ENCODE measurements around the gene OR1Q1. TPM values are rescaled to one million over a fixed set of nuclear protein-coding genes. Genes with fewer than 3 reads are reported as not detected.

The OR1Q1 gene, protein sequence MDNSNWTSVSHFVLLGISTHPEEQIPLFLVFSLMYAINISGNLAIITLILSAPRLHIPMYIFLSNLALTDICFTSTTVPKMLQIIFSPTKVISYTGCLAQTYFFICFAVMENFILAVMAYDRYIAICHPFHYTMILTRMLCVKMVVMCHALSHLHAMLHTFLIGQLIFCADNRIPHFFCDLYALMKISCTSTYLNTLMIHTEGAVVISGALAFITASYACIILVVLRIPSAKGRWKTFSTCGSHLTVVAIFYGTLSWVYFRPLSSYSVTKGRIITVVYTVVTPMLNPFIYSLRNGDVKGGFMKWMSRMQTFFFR
- total RNA-seq (2014; rRNA removed; shearing (Covaris generic)): not detected in 2 replicates

DNA sequence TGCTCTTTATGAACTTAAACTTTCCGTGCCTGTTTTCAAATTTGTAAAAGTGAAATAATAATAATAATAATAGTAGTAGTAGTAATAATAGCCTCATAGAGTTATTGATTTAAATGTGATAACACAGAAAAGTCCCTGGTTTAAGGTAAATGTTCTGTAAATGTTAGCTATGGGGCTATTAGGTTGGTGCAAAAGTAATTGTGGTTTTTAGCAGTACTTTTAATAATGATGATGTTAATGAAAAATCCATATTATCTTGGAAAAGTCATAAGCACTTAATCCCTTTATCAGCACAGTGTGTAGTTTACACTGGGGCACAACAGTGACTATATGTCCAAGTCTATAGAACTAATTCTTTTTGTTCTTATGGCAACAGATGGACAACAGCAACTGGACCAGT is at the start of gene OR1Q1:
Gene OR1Q1, plus strand, starts transcription at position 377 of the 400 bp plus-strand sequence. Its CDS starts 0 bp downstream, at position 377.

DNA sequence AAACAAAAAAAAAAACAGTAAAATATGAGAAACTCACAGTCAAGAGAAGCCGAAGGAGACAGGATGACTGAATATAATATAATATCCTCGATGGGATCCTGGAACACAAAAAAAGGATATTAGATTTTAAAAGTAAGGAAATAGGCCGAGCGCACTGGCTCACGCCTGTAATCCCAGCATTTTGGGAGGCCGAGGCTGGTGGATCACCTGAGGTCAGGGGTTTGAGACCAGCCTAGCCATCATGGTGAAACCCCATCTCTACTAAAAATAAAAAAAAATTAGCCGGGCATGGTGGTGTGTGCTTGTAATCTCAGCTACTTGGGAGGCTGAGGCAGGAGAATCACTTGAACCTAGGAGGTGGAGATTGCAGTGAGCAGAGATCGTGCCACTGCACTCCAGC is 31.3 kb upstream of the OR1Q1 start, which contains the start of gene OR1L8:
Gene OR1L8, minus strand, starts transcription at position 101 of the 400 bp plus-strand sequence. CDS start 14,907 bp downstream, outside the sequence.

DNA sequence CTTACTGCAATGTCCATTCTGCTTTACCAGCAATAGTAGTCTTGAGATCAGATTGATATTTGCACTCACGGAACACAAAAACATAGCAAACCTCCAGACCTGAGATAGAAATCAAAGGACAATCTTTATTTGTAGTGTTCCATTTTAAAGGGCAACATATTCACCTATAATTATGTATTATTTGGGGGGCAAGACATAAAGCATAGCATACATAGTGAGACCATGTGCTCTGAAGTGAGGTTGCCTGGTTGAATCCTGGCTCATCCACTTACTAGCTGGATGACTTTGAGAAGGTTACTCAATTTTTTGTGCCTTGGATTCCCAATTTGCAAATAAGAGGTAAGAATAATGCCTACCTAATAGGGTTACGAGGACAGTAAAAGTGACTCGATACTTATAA is 43.0 kb downstream of the OR1Q1 start, which contains the start of gene OR1B1:
Gene OR1B1, minus strand, starts transcription at position 101 of the 400 bp plus-strand sequence.

DNA sequence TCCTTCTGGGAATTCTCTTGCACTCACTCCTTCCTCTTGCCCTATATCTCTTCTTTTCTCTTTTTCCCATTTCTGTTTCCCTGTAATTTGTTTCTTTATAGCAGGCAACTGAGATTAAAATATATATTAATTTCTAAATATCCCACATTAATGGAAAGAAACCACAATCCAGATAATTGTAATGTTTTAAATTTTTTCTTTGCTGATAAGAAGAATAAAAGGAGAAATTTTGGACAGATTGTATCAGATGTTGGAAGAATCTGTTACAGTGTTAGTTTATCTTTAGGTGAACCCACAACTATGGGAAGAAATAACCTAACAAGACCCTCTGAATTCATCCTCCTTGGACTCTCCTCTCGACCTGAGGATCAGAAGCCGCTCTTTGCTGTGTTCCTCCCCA is 46.9 kb downstream of the OR1Q1 start, which contains the start of gene OR1L1:
Gene OR1L1, plus strand, starts transcription at position 301 of the 400 bp plus-strand sequence. Its CDS starts 0 bp downstream, at position 301.

Other genes with a start within 250 kb of the OR1Q1 start
- 1.1 and 1.6 TPM in 2 replicates for gene PTGS1, start 243.7 kb upstream of the OR1Q1 start, total RNA-seq (2014; rRNA removed; shearing (Covaris generic))
- gene OR1J1, start 136.8 kb upstream of the OR1Q1 start, total RNA-seq (2014; rRNA removed; shearing (Covaris generic)): not detected in 2 replicates
- gene OR1J2, start 103.9 kb upstream of the OR1Q1 start, total RNA-seq (2014; rRNA removed; shearing (Covaris generic)): 0.49 TPM in 1 of 2 replicates, not detected in the other
- not detected in 2 replicates for gene OR1J4, start 95.6 kb upstream of the OR1Q1 start, total RNA-seq (2014; rRNA removed; shearing (Covaris generic))
- not detected in 2 replicates for gene OR1N1, start 87.4 kb upstream of the OR1Q1 start, total RNA-seq (2014; rRNA removed; shearing (Covaris generic))
- not detected in 2 replicates for gene OR1N2, start 61.6 kb upstream of the OR1Q1 start, total RNA-seq (2014; rRNA removed; shearing (Covaris generic))
- gene OR1L8, start 31.4 kb upstream of the OR1Q1 start, total RNA-seq (2014; rRNA removed; shearing (Covaris generic)): not detected in 2 replicates
- gene OR1B1, start 42.9 kb downstream of the OR1Q1 start, total RNA-seq (2014; rRNA removed; shearing (Covaris generic)): not detected in 2 replicates
- gene OR1L1, start 47.0 kb downstream of the OR1Q1 start, total RNA-seq (2014; rRNA removed; shearing (Covaris generic)): not detected in 2 replicates
- gene OR1L3, start 60.4 kb downstream of the OR1Q1 start, total RNA-seq (2014; rRNA removed; shearing (Covaris generic)): not detected in 2 replicates
- gene OR1L4, start 109.3 kb downstream of the OR1Q1 start, total RNA-seq (2014; rRNA removed; shearing (Covaris generic)): not detected in 2 replicates
- gene OR1L6, start 127.6 kb downstream of the OR1Q1 start, total RNA-seq (2014; rRNA removed; shearing (Covaris generic)): not detected in 2 replicates
- not detected in 2 replicates for gene OR5C1, start 174.2 kb downstream of the OR1Q1 start, total RNA-seq (2014; rRNA removed; shearing (Covaris generic))
- gene OR1K1, start 185.4 kb downstream of the OR1Q1 start, total RNA-seq (2014; rRNA removed; shearing (Covaris generic)): not detected in 2 replicates
- 14.6 and 18.4 TPM in 2 replicates for gene PDCL, start 213.8 kb downstream of the OR1Q1 start, total RNA-seq (2014; rRNA removed; shearing (Covaris generic))